GM23338 (cell line): ENCODE data around the gene SORD. TPM values are rescaled to one million over a fixed set of nuclear protein-coding genes. Genes with fewer than 3 reads are reported as not detected.
"Not testable (repeated sequence)": the region's sequence is repeated elsewhere in the genome, so short reads cannot be mapped to it uniquely, and the experiment has no call there.

ENCODE experiments used
- ATAC-seq: fragments of 200-7000 bp; cut with Tn5 transposase; 3 replicates; pipeline ENCODE4 v1.9.1; 2020
- DNase-seq: peaks from one replicate; pipeline ENCODE4 v3.0.0-alpha.2; 2015; ENCODE audit warnings: low spot score
- H2AFZ ChIP-seq: fragments of 200-600 bp; sonication (generic); 2 replicates; pipeline ENCODE4 v1.8.0; 2016; ENCODE audit warnings: antibody characterized with exemption, mild to moderate bottlenecking, moderate library complexity
- H3F3A ChIP-seq: fragments of 200-600 bp; sonication (generic); replicated peaks from 2 replicates; pipeline ENCODE4 v1.8.0; 2017; ENCODE audit warnings: antibody characterized with exemption, mixed run types, low read depth
- H3K27ac ChIP-seq: fragments of 200-600 bp; sonication (generic); 2 replicates; pipeline ENCODE4 v1.6.1; 2016; ENCODE audit warnings: low read depth
- H3K27me3 ChIP-seq: fragments of 200-600 bp; sonication (generic); 2 replicates; pipeline ENCODE4 v1.8.0; 2016; ENCODE audit warnings: mild to moderate bottlenecking, mixed run types, moderate library complexity; ENCODE audit not compliant: insufficient read depth
- H3K36me3 ChIP-seq: fragments of 200-600 bp; sonication (generic); 2 replicates; pipeline ENCODE4 v1.8.0; 2016; ENCODE audit warnings: mild to moderate bottlenecking; ENCODE audit not compliant: insufficient read depth
- H3K4me1 ChIP-seq: fragments of 200-600 bp; sonication (generic); 2 replicates; pipeline ENCODE4 v1.8.0; 2016; ENCODE audit warnings: mild to moderate bottlenecking, moderate library complexity; ENCODE audit not compliant: insufficient read depth
- H3K4me2 ChIP-seq: fragments of 200-600 bp; sonication (generic); 2 replicates; pipeline ENCODE4 v1.7.1; 2017; ENCODE audit warnings: mixed run types
- H3K4me3 ChIP-seq: fragments of 200-600 bp; sonication (generic); 2 replicates; pipeline ENCODE4 v1.6.1; 2016; ENCODE audit warnings: mixed run types
- H3K79me2 ChIP-seq: fragments of 200-600 bp; sonication (generic); replicated peaks from 2 replicates; pipeline ENCODE4 v1.8.0; 2017; ENCODE audit warnings: mild to moderate bottlenecking; ENCODE audit not compliant: insufficient read depth
- H3K9me2 ChIP-seq: fragments of 200-600 bp; sonication (generic); 2 replicates; pipeline ENCODE4 v1.8.0; 2017; ENCODE audit not compliant: insufficient read depth
- H4K20me1 ChIP-seq: fragments of 200-600 bp; sonication (generic); replicated peaks from 2 replicates; pipeline ENCODE4 v1.8.0; 2017; ENCODE audit warnings: mild to moderate bottlenecking; ENCODE audit not compliant: insufficient read depth
- H3K27ac Mint-ChIP-seq: 2 replicates; pipeline ENCODE4 v1.8.0; 2020; ENCODE audit warnings: inconsistent platforms, mild to moderate bottlenecking, moderate library complexity, mixed read lengths
- H3K27me3 Mint-ChIP-seq: 3 replicates; pipeline ENCODE4 v1.8.0; 2022; ENCODE audit warnings: low read depth, mild to moderate bottlenecking, moderate library complexity, mixed read lengths, inconsistent platforms; ENCODE audit not compliant: insufficient read depth, poor library complexity
- H3K36me3 Mint-ChIP-seq: 3 replicates; pipeline ENCODE4 v1.8.0; 2021; ENCODE audit warnings: low read depth, mild to moderate bottlenecking, inconsistent platforms, moderate library complexity, mixed read lengths
- H3K4me1 Mint-ChIP-seq: 3 replicates; pipeline ENCODE4 v1.8.0; 2020; ENCODE audit warnings: mild to moderate bottlenecking, inconsistent platforms, mixed read lengths
- H3K4me3 Mint-ChIP-seq: 3 replicates; pipeline ENCODE4 v1.8.0; 2021; ENCODE audit warnings: moderate library complexity, mild to moderate bottlenecking, inconsistent platforms, mixed read lengths
- H3K9me3 Mint-ChIP-seq: 3 replicates; pipeline ENCODE4 v1.8.0; 2020; ENCODE audit warnings: moderate library complexity, mild to moderate bottlenecking, inconsistent platforms, mixed read lengths
- CTCF ChIP-seq, 2 experiments: fragments of 200-600 bp in 1 of 2; sonication (generic) in 1 of 2; conservative IDR thresholded peaks; 2 replicates each; pipeline versions ENCODE4 v1.5.1 to v1.6.1; 2016 to 2017; ENCODE audit warnings: antibody characterized with exemption in 2 of 2, low read depth in 2 of 2, mild to moderate bottlenecking in 2 of 2, moderate library complexity in 1 of 2
- EZH2 ChIP-seq: fragments of 200-600 bp; sonication (generic); IDR thresholded peaks from one replicate; pipeline ENCODE4 v1.8.0; 2017; ENCODE audit warnings: antibody characterized with exemption, mild to moderate bottlenecking, low read depth; ENCODE audit not compliant: unreplicated experiment
- EZH2phosphoT487 ChIP-seq: fragments of 200-600 bp; sonication (generic); IDR thresholded peaks from one replicate; pipeline ENCODE4 v1.8.1; 2018; ENCODE audit warnings: antibody characterized with exemption; ENCODE audit not compliant: unreplicated experiment
- JUNB ChIP-seq: IDR thresholded peaks from one replicate; pipeline ENCODE4 v1.6.1; 2016; ENCODE audit warnings: antibody characterized with exemption; ENCODE audit not compliant: unreplicated experiment
- STAT1 ChIP-seq: IDR thresholded peaks from one replicate; pipeline ENCODE4 v1.6.1; 2016; ENCODE audit warnings: antibody characterized with exemption; ENCODE audit not compliant: unreplicated experiment
- ZNF331 ChIP-seq: fragments of 250-450 bp; sonication (Bioruptor Pico); IDR thresholded peaks from 2 replicates; pipeline ENCODE4 v1.5.0; 2020; ENCODE audit warnings: low read depth, mild to moderate bottlenecking, moderate library complexity
- ZNF462 ChIP-seq: fragments of 250-450 bp; sonication (Bioruptor Pico); IDR thresholded peaks from 2 replicates; pipeline ENCODE4 v1.5.0; 2020; ENCODE audit warnings: mild to moderate bottlenecking, moderate library complexity
- polyA plus RNA-seq: library from polyadenylated mRNA; unstranded; fragments of >200 nt; fragmentation: Nextera tagmentation; extraction: Ambion mirVana; gene quantifications from 2 replicates; pipeline ENCODE4 v1.2.1, GENCODE V29; 2016
- total RNA-seq: library from RNA; depleted of rRNA; stranded (reverse); fragments of >200 nt; shearing (Covaris generic); gene quantifications from 2 replicates; pipeline ENCODE4 v1.2.3, GENCODE V29; 2014

SORD gene
- total and polyA plus RNA-seq, 2 experiments from 2014 or later = 12.5 to 55.0 TPM

GRCh38 chr15:45036812-45037781, 14.1 kb downstream of the SORD start:
- not testable (repeated sequence) for H3K9me2 ChIP-seq, H3K79me2 ChIP-seq, H3K4me3 ChIP-seq, H3K27me3 ChIP-seq, H3K4me3 Mint-ChIP-seq, H3K4me1 ChIP-seq, H3F3A ChIP-seq, H3K27ac ChIP-seq, H2AFZ ChIP-seq, H3K27ac Mint-ChIP-seq, H4K20me1 ChIP-seq, H3K4me1 Mint-ChIP-seq, H3K27me3 Mint-ChIP-seq, H3K4me2 ChIP-seq, H3K36me3 ChIP-seq, H3K9me3 Mint-ChIP-seq
- ATAC-seq = peak; percentile 92
- peaks cover 15% of the 10 kb centered on the region for H3K36me3 Mint-ChIP-seq
- TF ChIP-seq CTCF (conservative IDR thresholded peaks at IDR 0.05; ENCODE audit: low read depth in 2 of 2) = peak; percentile 63 to 87
- DNase-seq = peak; percentile 60

- Mint-ChIP-seq H3K27ac (no peak overlapping the region), H3K27me3 (no peaks in the 10 kb centered on the region), H3K36me3 (peaks cover 15% of the 10 kb centered on the region), H3K4me3 (no peak overlapping the region), H3K4me1 (no peaks in the 10 kb centered on the region), H3K9me3 (no peaks in the 10 kb centered on the region)
- H3K4me2 ChIP-seq = no peak overlapping the region
- ATAC-seq (no peak), DNase-seq (no peak)
- no peaks in the 10 kb centered on the region for H3K4me1 ChIP-seq
- no peaks in the 10 kb centered on the region for H3K27me3 ChIP-seq
- H3K27ac ChIP-seq = no peak overlapping the region
- TF ChIP-seq ZNF331 (CRISPR knock-in tag) = no peak
- TF ChIP-seq STAT1 = no peak
- no peak for TF ChIP-seq EZH2
- no peak for TF ChIP-seq JUNB
- TF ChIP-seq ZNF462 (CRISPR knock-in tag) = no peak
- no peak for TF ChIP-seq EZH2phosphoT487
- peaks cover 5% of the 10 kb centered on the region; the same call in 1 of the 2 replicates for H4K20me1 ChIP-seq
- no peak overlapping the region for H3K4me3 ChIP-seq
- H3K36me3 ChIP-seq = no peaks in the 10 kb centered on the region
- H3K79me2 ChIP-seq = no peaks in the 10 kb centered on the region
- H2AFZ ChIP-seq = no peak overlapping the region
- no peaks in the 10 kb centered on the region for H3K9me2 ChIP-seq
- no peaks in the 10 kb centered on the region for H3F3A ChIP-seq
Measured at GRCh38 chr15:45037936-45038335, 14.9 kb downstream of the SORD start.

- H3K36me3 ChIP-seq, H3F3A ChIP-seq, H3K27me3 ChIP-seq, H3K4me2 ChIP-seq, H3K79me2 ChIP-seq, DNase-seq, H3K4me3 ChIP-seq, H3K27ac ChIP-seq, H4K20me1 ChIP-seq, H3K9me2 ChIP-seq, H3K4me1 ChIP-seq, H3K27ac Mint-ChIP-seq, H3K9me3 Mint-ChIP-seq, H2AFZ ChIP-seq, H3K4me3 Mint-ChIP-seq, H3K27me3 Mint-ChIP-seq, H3K4me1 Mint-ChIP-seq, ATAC-seq: not testable (repeated sequence)
- H3K36me3 Mint-ChIP-seq = peaks cover 21% of the 10 kb centered on the region
Measured at GRCh38 chr15:45040396-45040795, 17.4 kb downstream of the SORD start.
